Measurements from ENCODE around the gene FAM151B.
"Not testable (repeated sequence)": the region's sequence is repeated elsewhere in the genome, so short reads cannot be mapped to it uniquely, and the experiment has no call there.

Gene FAM151B, protein sequence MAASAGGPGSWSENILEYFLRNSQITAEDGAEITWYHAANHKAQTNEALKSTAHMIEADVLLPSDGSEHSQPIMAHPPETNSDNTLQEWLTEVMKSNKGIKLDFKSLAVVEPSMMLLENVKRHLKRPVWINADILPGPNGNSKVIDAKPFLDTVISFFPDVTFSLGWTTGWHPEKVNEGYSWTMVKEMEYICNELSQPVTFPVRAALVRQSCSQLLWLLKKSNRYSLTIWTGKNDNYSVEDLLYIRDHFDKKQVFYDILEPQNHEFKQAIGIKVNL

DNA sequence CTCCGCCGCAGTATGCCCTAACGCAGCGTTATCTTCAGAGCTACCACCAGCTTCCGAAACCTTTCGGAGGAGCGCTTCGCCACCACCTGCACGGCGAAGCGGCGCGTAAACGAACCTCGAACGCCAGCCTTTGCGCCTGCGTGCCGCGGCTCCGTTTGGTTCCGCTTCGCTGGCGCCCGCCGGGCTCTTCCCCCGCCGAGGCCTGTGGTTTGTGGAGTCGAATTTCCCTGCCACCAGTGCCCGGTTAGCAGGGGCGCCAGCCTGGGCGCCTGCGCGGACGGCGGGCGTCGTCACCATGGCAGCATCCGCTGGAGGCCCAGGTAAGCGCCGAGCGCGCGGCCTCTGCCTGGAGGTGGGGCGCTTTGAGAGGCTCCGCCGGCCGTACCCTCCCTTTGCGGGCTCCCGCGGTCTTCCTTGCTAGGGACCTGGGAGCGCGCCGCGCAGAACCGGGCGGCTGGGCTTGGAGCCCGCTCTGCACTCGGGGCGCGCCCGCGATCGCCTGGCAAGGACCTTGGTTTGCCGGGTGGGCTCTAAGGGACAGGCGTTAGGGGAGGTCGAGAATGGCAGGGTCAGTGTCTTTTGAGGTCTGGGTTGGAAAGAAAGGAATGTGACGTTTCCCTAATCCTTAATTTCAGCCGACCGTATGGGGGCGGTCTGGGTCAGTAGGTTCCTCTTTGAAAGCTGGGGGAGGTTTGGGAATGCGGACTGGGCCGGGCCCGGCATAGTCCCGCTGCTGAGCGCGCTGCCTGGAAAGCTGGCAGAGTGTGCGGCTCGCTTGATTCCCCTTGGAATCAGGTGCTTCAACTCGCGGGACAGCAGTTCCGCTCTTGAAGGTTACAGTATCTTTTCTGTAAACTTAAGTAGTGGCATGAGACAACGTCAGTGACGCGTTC, at the start of gene FAM151B:
Gene FAM151B, plus strand, starts transcription at position 272 of the 893 bp plus-strand sequence. Its CDS starts 24 bp downstream, at position 296.
- Histone ChIP-seq H3K4me1 (ENCODE audit: control insufficient read depth, insufficient read depth, low read length) (peaks cover 9% of the 10 kb centered on the region), H3K9ac (ENCODE audit: low read length) (peak within 1 kb of the TSS; percentile 89), H3K9me3 (ENCODE audit: control insufficient read depth, low read length) (peaks cover 13% of the 10 kb centered on the region), H3K36me3 (ENCODE audit: control insufficient read depth, insufficient read depth, low read length, severe bottlenecking) (peaks cover 8% of the 10 kb centered on the region), H3K27me3 (replicated peaks; ENCODE audit: control insufficient read depth, insufficient read depth, low read length) (no peaks in the 10 kb centered on the region), H3K4me3 (ENCODE audit: low read length) (peak within 1 kb of the TSS; percentile 97)
- DNase-seq (ENCODE audit: low read depth): peak; percentile 95

- H3K27me3 ChIP-seq (replicated peaks; ENCODE audit: control insufficient read depth, insufficient read depth, low read length): no peaks in the 10 kb centered on the region
Measured at GRCh38 chr5:80438739-80439138, 49.2 kb upstream of the FAM151B start.

GRCh38 chr5:80439213-80439612, 48.7 kb upstream of the FAM151B start:
- Histone ChIP-seq H3K27me3 (replicated peaks; ENCODE audit: control insufficient read depth, insufficient read depth, low read length) (no peaks in the 10 kb centered on the region), H3K4me1 (ENCODE audit: control insufficient read depth, insufficient read depth, low read length) (no peaks in the 10 kb centered on the region), H3K4me3 (ENCODE audit: low read length) (no peak overlapping the region), H3K9ac (ENCODE audit: low read length) (no peak overlapping the region), H3K36me3 (ENCODE audit: control insufficient read depth, insufficient read depth, low read length, severe bottlenecking) (peaks cover 74% of the 10 kb centered on the region), H3K9me3 (ENCODE audit: control insufficient read depth, low read length) (no peaks in the 10 kb centered on the region)
- no peak for DNase-seq (ENCODE audit: low read depth)

More at GRCh38 chr5:80438739-80439138, 49.2 kb upstream of the FAM151B start:
- H3K4me1 ChIP-seq (ENCODE audit: control insufficient read depth, insufficient read depth, low read length): no peaks in the 10 kb centered on the region
- no peaks in the 10 kb centered on the region for H3K9me3 ChIP-seq (ENCODE audit: control insufficient read depth, low read length)
- H3K4me3 ChIP-seq (ENCODE audit: low read length): no peak overlapping the region
- peaks cover 71% of the 10 kb centered on the region for H3K36me3 ChIP-seq (ENCODE audit: control insufficient read depth, insufficient read depth, low read length, severe bottlenecking)
- H3K9ac ChIP-seq (ENCODE audit: low read length): no peak overlapping the region
- DNase-seq (ENCODE audit: low read depth): no peak

GRCh38 chr5:80442742-80443141, 45.2 kb upstream of the FAM151B start:
- no peaks in the 10 kb centered on the region for H3K4me1 ChIP-seq (ENCODE audit: control insufficient read depth, insufficient read depth, low read length)
- H3K9me3 ChIP-seq (ENCODE audit: control insufficient read depth, low read length): no peaks in the 10 kb centered on the region
- no peak overlapping the region for H3K9ac ChIP-seq (ENCODE audit: low read length)
- H3K36me3 ChIP-seq (ENCODE audit: control insufficient read depth, insufficient read depth, low read length, severe bottlenecking): peaks cover 71% of the 10 kb centered on the region
- H3K27me3 ChIP-seq (replicated peaks; ENCODE audit: control insufficient read depth, insufficient read depth, low read length): no peaks in the 10 kb centered on the region
- no peak overlapping the region for H3K4me3 ChIP-seq (ENCODE audit: low read length)
- no peak for DNase-seq (ENCODE audit: low read depth)

DNA sequence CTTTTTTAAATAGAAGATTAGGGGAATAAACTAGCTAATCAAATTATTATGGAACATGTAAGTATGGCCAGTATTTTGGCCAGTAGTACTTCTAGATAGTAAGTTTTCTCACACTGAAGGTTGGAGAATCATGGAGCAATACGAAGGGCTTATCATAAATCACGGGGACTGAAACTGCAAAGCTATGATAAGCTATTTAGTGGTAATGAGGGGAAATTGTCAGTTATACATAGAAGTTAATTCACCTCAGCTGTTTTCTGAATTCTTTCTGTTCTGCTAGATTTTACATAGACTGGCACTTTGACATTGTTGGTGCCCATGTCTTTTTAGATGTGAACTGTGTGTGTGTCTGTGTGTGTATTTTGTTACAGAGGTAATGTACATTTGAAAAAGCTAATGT, 34.5 kb upstream of the FAM151B start:
- Histone ChIP-seq H3K9ac (ENCODE audit: low read length) (no peak overlapping the region), H3K9me3 (ENCODE audit: control insufficient read depth, low read length) (no peaks in the 10 kb centered on the region), H3K4me1 (ENCODE audit: control insufficient read depth, insufficient read depth, low read length) (no peaks in the 10 kb centered on the region), H3K36me3 (ENCODE audit: control insufficient read depth, insufficient read depth, low read length, severe bottlenecking) (peaks cover 54% of the 10 kb centered on the region), H3K4me3 (ENCODE audit: low read length) (no peak overlapping the region), H3K27me3 (replicated peaks; ENCODE audit: control insufficient read depth, insufficient read depth, low read length) (no peaks in the 10 kb centered on the region)
- no peak for DNase-seq (ENCODE audit: low read depth)

GRCh38 chr5:80463269-80463668, 24.6 kb upstream of the FAM151B start:
- Histone ChIP-seq H3K9ac (ENCODE audit: low read length) (no peak overlapping the region), H3K36me3 (ENCODE audit: control insufficient read depth, insufficient read depth, low read length, severe bottlenecking) (peaks cover 57% of the 10 kb centered on the region), H3K27me3 (replicated peaks; ENCODE audit: control insufficient read depth, insufficient read depth, low read length) (no peaks in the 10 kb centered on the region), H3K9me3 (ENCODE audit: control insufficient read depth, low read length) (peaks cover 4% of the 10 kb centered on the region), H3K4me1 (ENCODE audit: control insufficient read depth, insufficient read depth, low read length) (peaks cover 11% of the 10 kb centered on the region), H3K4me3 (ENCODE audit: low read length) (no peak overlapping the region)
- no peak for DNase-seq (ENCODE audit: low read depth)

DNA sequence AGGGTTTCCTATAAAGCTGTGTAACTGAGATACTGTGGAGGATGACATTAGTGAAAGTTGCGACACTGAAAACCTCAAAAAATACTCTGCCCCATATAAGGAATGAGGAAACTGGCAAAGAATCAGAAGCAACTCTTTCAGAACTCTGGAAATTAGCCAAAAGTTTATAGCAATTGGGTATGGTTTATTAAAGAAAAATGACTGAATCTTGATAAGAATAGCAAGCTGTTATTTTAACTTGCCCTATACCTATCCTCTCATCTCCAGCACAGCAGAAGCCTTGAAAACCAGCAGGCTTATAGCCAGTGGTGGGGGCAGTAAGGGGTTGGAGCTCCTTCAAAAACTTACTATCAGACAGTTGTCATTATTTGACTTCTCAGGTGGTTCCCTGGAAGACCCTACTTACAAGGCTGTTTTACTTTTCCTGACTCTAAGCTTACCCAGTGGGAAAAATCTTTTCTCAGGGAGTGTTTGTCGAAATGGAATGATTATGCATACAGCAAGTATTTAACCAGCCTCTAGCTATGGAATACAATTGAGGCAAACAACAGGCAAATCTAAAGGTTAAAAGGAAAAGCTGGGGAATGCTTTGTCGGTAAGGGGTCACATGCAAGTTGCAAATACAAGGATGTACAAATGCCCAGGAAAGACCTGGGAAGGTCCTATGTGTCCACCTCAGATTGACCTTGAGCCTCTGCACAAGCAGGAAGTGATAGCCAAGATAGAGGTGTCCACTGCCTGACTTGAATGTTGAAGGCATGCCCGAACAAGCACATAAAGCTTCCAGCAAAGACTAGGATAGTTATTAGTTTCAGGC, 21.0 kb upstream of the FAM151B start:
- Histone ChIP-seq H3K27me3 (replicated peaks; ENCODE audit: control insufficient read depth, insufficient read depth, low read length) (no peaks in the 10 kb centered on the region), H3K9me3 (ENCODE audit: control insufficient read depth, low read length) (peaks cover 4% of the 10 kb centered on the region), H3K4me1 (ENCODE audit: control insufficient read depth, insufficient read depth, low read length) (peaks cover 11% of the 10 kb centered on the region), H3K9ac (ENCODE audit: low read length) (no peak overlapping the region), H3K4me3 (ENCODE audit: low read length) (no peak overlapping the region), H3K36me3 (ENCODE audit: control insufficient read depth, insufficient read depth, low read length, severe bottlenecking) (peaks cover 47% of the 10 kb centered on the region)
- DNase-seq (ENCODE audit: low read depth): peak; percentile 72

- H3K36me3 ChIP-seq (ENCODE audit: control insufficient read depth, insufficient read depth, low read length, severe bottlenecking): peaks cover 37% of the 10 kb centered on the region
- no peak overlapping the region for H3K9ac ChIP-seq (ENCODE audit: low read length)
- no peaks in the 10 kb centered on the region for H3K27me3 ChIP-seq (replicated peaks; ENCODE audit: control insufficient read depth, insufficient read depth, low read length)
- H3K9me3 ChIP-seq (ENCODE audit: control insufficient read depth, low read length): peaks cover 4% of the 10 kb centered on the region
- peaks cover 11% of the 10 kb centered on the region for H3K4me1 ChIP-seq (ENCODE audit: control insufficient read depth, insufficient read depth, low read length)
- no peak for DNase-seq (ENCODE audit: low read depth)
- no peak overlapping the region for H3K4me3 ChIP-seq (ENCODE audit: low read length)
Measured at GRCh38 chr5:80468131-80468530, 19.8 kb upstream of the FAM151B start.

DNA sequence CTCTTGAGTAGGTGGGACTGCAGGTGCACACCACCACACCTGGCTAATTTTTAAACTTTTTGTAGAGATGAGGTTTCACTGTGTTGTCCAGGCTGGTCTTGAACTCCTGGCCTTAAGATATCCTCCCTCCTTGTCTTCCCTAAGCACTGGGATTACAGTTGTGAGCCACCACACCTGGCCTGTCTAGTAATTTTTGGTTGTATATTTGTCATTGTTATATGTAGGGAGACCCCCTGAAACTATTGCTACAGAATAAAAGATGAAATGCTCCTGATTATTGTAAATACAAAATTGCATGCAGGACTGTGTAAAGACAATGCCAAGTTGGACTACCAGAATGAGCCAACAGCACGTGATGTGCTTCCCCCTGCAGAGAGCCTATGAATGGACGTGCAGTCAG, 17.3 kb upstream of the FAM151B start:
- H3K36me3 ChIP-seq (ENCODE audit: control insufficient read depth, insufficient read depth, low read length, severe bottlenecking): peaks cover 45% of the 10 kb centered on the region
- H3K4me1 ChIP-seq (ENCODE audit: control insufficient read depth, insufficient read depth, low read length): peaks cover 11% of the 10 kb centered on the region
- DNase-seq (ENCODE audit: low read depth); H3K4me3 ChIP-seq (ENCODE audit: low read length); H3K9ac ChIP-seq (ENCODE audit: low read length); H3K9me3 ChIP-seq (ENCODE audit: control insufficient read depth, low read length); H3K27me3 ChIP-seq (replicated peaks; ENCODE audit: control insufficient read depth, insufficient read depth, low read length): not testable (repeated sequence)

GRCh38 chr5:80474929-80475328, 13.0 kb upstream of the FAM151B start:
- no peak overlapping the region for H3K4me3 ChIP-seq (ENCODE audit: low read length)
- H3K36me3 ChIP-seq (ENCODE audit: control insufficient read depth, insufficient read depth, low read length, severe bottlenecking): peaks cover 55% of the 10 kb centered on the region
- peak; percentile 14 for DNase-seq (ENCODE audit: low read depth)
- no peaks in the 10 kb centered on the region for H3K9me3 ChIP-seq (ENCODE audit: control insufficient read depth, low read length)
- H3K4me1 ChIP-seq (ENCODE audit: control insufficient read depth, insufficient read depth, low read length): no peaks in the 10 kb centered on the region
- no peaks in the 10 kb centered on the region for H3K27me3 ChIP-seq (replicated peaks; ENCODE audit: control insufficient read depth, insufficient read depth, low read length)
- H3K9ac ChIP-seq (ENCODE audit: low read length): no peak overlapping the region

DNA sequence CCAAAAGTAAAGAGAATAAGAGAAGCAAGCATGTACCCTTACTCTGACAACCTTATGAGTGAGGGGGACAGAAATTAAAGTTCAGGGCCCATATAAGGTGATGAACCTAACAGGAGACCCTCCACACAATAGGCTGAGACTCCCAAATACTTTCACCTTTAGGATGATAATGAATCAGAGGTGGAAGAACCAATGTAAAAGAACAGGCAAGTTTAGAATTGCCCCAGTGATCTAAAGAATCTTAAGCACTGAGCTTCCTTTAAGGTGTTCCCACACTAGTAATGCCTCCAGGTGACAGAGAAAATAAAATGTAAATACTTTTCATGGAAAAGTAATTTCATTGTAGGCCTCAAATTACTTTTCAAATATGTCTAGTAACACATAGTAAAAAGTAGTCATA, 8.2 kb upstream of the FAM151B start:
- H3K9me3 ChIP-seq (ENCODE audit: control insufficient read depth, low read length): peaks cover 23% of the 10 kb centered on the region
- H3K9ac ChIP-seq (ENCODE audit: low read length): no peak overlapping the region
- no peak for DNase-seq (ENCODE audit: low read depth)
- H3K4me3 ChIP-seq (ENCODE audit: low read length): no peak overlapping the region
- H3K4me1 ChIP-seq (ENCODE audit: control insufficient read depth, insufficient read depth, low read length): peaks cover 6% of the 10 kb centered on the region
- H3K36me3 ChIP-seq (ENCODE audit: control insufficient read depth, insufficient read depth, low read length, severe bottlenecking): peaks cover 43% of the 10 kb centered on the region
- H3K27me3 ChIP-seq (replicated peaks; ENCODE audit: control insufficient read depth, insufficient read depth, low read length): no peaks in the 10 kb centered on the region
